Neural cell (in vitro differentiated cells): ENCODE results near the gene ZFYVE1. TPM values are rescaled to one million over a fixed set of nuclear protein-coding genes. Genes with fewer than 3 reads are reported as not detected.

ENCODE experiments used
- H2AFZ ChIP-seq: fragments of 200-600, 300-800 bp; sonication (generic), shearing (Covaris generic); 2 replicates; pipeline ENCODE4 v1.6.0; 2014; ENCODE audit warnings: low read depth, mild to moderate bottlenecking, antibody characterized with exemption, low read length, moderate library complexity
- H3F3A ChIP-seq: fragments of 200-600 bp; shearing (Covaris generic); 2 replicates; pipeline ENCODE4 v1.6.1; 2016; ENCODE audit warnings: mild to moderate bottlenecking, moderate library complexity, mixed read lengths, antibody characterized with exemption, low read length; ENCODE audit not compliant: insufficient read depth, poor library complexity, severe bottlenecking
- H3K27ac ChIP-seq: fragments of 200-600, 300-800 bp; sonication (generic), shearing (Covaris generic); 2 replicates; pipeline ENCODE4 v1.5.1; 2014; ENCODE audit warnings: mild to moderate bottlenecking, low read length, moderate library complexity
- H3K27me3 ChIP-seq: fragments of 300-800, 200-600 bp; sonication (generic), shearing (Covaris generic); 2 replicates; pipeline ENCODE4 v1.6.0; 2014; ENCODE audit warnings: mild to moderate bottlenecking, low read depth, low read length, moderate library complexity; ENCODE audit not compliant: insufficient read depth
- H3K36me3 ChIP-seq: fragments of 300-800, 200-600 bp; sonication (generic), shearing (Covaris generic); 2 replicates; pipeline ENCODE4 v1.5.1; 2014; ENCODE audit warnings: mild to moderate bottlenecking, antibody characterized with exemption, low read length, moderate library complexity; ENCODE audit not compliant: insufficient read depth
- H3K4me2 ChIP-seq: fragments of 300-800, 200-600 bp; sonication (generic), shearing (Covaris generic); 2 replicates; pipeline ENCODE4 v1.6.0; 2014; ENCODE audit warnings: mild to moderate bottlenecking, low read length
- H3K4me3 ChIP-seq: fragments of 300-800, 200-600 bp; sonication (generic), shearing (Covaris generic); 2 replicates; pipeline ENCODE4 v1.5.1; 2014; ENCODE audit warnings: mild to moderate bottlenecking, low read length, moderate library complexity
- H3K79me2 ChIP-seq: fragments of 200-600 bp; shearing (Covaris generic); replicated peaks from 2 replicates; pipeline ENCODE4 v1.6.0; 2014; ENCODE audit warnings: mild to moderate bottlenecking, low read length, moderate library complexity; ENCODE audit not compliant: insufficient read depth
- H3K9ac ChIP-seq: fragments of 300-800, 200-600 bp; sonication (generic), shearing (Covaris generic); 2 replicates; pipeline ENCODE4 v1.6.1; 2016; ENCODE audit warnings: mild to moderate bottlenecking, low read length, mixed read lengths
- H3K9me2 ChIP-seq: fragments of 200-600 bp; shearing (Covaris generic); 2 replicates; pipeline ENCODE4 v1.6.1; 2016; ENCODE audit warnings: mild to moderate bottlenecking, low read length, mixed read lengths; ENCODE audit not compliant: insufficient read depth
- H3K9me3 ChIP-seq: fragments of 200-600, 300-800 bp; sonication (generic), shearing (Covaris generic); 2 replicates; pipeline ENCODE4 v1.6.1; 2016; ENCODE audit warnings: mild to moderate bottlenecking, mixed run types, low read length, moderate library complexity, mixed read lengths
- H4K20me1 ChIP-seq: fragments of 200-600 bp; shearing (Covaris generic); 2 replicates; pipeline ENCODE4 v1.6.1; 2016; ENCODE audit warnings: mild to moderate bottlenecking, mixed run types; ENCODE audit not compliant: insufficient read depth
- EP300 ChIP-seq: fragments of 450-650 bp; conservative IDR thresholded peaks from 2 replicates; pipeline ENCODE4 v1.6.1; 2014; ENCODE audit warnings: antibody characterized with exemption, mild to moderate bottlenecking, moderate library complexity; ENCODE audit not compliant: poor library complexity, severe bottlenecking
- EZH2 ChIP-seq: fragments of 200-600, 300-800 bp; shearing (Covaris generic), sonication (generic); IDR thresholded peaks from 2 replicates; pipeline ENCODE4 v1.6.1; 2014; ENCODE audit warnings: antibody characterized with exemption, low read length, borderline replicate concordance, mild to moderate bottlenecking; ENCODE audit not compliant: insufficient read depth, poor library complexity, severe bottlenecking
- MXI1 ChIP-seq: fragments of 450-650 bp; conservative IDR thresholded peaks from 2 replicates; pipeline ENCODE4 v1.6.1; 2014; ENCODE audit warnings: antibody characterized with exemption, mild to moderate bottlenecking; ENCODE audit not compliant: poor library complexity, severe bottlenecking
- POLR2AphosphoS5 ChIP-seq: IDR thresholded peaks from 2 replicates; pipeline ENCODE4 v1.6.1; 2012
- RAD21 ChIP-seq: fragments of 450-650 bp; conservative IDR thresholded peaks from 2 replicates; pipeline ENCODE4 v1.6.1; 2014; ENCODE audit warnings: antibody characterized with exemption, mild to moderate bottlenecking, moderate library complexity
- SMC3 ChIP-seq: fragments of 450-650 bp; conservative IDR thresholded peaks from 2 replicates; pipeline ENCODE4 v1.6.1; 2014; ENCODE audit warnings: antibody characterized with exemption, mild to moderate bottlenecking, moderate library complexity; ENCODE audit not compliant: poor library complexity
- TAF1 ChIP-seq: IDR thresholded peaks from 2 replicates; pipeline ENCODE4 v1.6.1; 2012; ENCODE audit warnings: low read depth
- polyA plus RNA-seq: library from polyadenylated mRNA; depleted of rRNA; stranded (reverse); fragments of >200 nt; gene quantifications from 2 replicates; pipeline ENCODE4 v1.2.3, GENCODE V29; 2014
- TF ChIP-seq, protein P1 (sequence below): fragments of 450-650 bp; IDR thresholded peaks from 2 replicates; pipeline ENCODE4 v1.5.1; 2014; ENCODE audit warnings: antibody characterized with exemption, mild to moderate bottlenecking, moderate library complexity; ENCODE audit not compliant: poor library complexity, severe bottlenecking
- TF ChIP-seq, protein P2 (sequence below): IDR thresholded peaks from 2 replicates; pipeline ENCODE4 v1.6.1; 2012; ENCODE audit warnings: borderline replicate concordance

ZFYVE1 gene
- polyA plus RNA-seq, 1 donor from 2014 or later = 13.1 TPM

- peak within 1 kb of the TSS; percentile 96 for H3K4me2 ChIP-seq
- H3K9ac ChIP-seq = peak within 1 kb of the TSS; percentile 99
- no peaks in the 10 kb centered on the region for H3K36me3 ChIP-seq
- H3K27ac ChIP-seq = peak within 1 kb of the TSS; percentile 96
- peaks cover 43% of the 10 kb centered on the region for H3K79me2 ChIP-seq
- peaks cover 7% of the 10 kb centered on the region for H4K20me1 ChIP-seq
- H2AFZ ChIP-seq = peak within 1 kb of the TSS; percentile 84
- no peaks in the 10 kb centered on the region for H3K9me2 ChIP-seq
- H3K27me3 ChIP-seq = no peaks in the 10 kb centered on the region
- H3F3A ChIP-seq = peaks cover 12% of the 10 kb centered on the region
- peak; percentile 97 for TF ChIP-seq TAF1
- TF ChIP-seq MXI1 = peak; percentile 83
- TF ChIP-seq EP300 = peak; percentile 76
- TF ChIP-seq EZH2 = no peak
- TF ChIP-seq, protein P1, sequence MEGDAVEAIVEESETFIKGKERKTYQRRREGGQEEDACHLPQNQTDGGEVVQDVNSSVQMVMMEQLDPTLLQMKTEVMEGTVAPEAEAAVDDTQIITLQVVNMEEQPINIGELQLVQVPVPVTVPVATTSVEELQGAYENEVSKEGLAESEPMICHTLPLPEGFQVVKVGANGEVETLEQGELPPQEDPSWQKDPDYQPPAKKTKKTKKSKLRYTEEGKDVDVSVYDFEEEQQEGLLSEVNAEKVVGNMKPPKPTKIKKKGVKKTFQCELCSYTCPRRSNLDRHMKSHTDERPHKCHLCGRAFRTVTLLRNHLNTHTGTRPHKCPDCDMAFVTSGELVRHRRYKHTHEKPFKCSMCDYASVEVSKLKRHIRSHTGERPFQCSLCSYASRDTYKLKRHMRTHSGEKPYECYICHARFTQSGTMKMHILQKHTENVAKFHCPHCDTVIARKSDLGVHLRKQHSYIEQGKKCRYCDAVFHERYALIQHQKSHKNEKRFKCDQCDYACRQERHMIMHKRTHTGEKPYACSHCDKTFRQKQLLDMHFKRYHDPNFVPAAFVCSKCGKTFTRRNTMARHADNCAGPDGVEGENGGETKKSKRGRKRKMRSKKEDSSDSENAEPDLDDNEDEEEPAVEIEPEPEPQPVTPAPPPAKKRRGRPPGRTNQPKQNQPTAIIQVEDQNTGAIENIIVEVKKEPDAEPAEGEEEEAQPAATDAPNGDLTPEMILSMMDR = peak; percentile 27
- peak; percentile 99 for TF ChIP-seq POLR2AphosphoS5
- peak; percentile 17 for TF ChIP-seq RAD21
- TF ChIP-seq, protein P2, sequence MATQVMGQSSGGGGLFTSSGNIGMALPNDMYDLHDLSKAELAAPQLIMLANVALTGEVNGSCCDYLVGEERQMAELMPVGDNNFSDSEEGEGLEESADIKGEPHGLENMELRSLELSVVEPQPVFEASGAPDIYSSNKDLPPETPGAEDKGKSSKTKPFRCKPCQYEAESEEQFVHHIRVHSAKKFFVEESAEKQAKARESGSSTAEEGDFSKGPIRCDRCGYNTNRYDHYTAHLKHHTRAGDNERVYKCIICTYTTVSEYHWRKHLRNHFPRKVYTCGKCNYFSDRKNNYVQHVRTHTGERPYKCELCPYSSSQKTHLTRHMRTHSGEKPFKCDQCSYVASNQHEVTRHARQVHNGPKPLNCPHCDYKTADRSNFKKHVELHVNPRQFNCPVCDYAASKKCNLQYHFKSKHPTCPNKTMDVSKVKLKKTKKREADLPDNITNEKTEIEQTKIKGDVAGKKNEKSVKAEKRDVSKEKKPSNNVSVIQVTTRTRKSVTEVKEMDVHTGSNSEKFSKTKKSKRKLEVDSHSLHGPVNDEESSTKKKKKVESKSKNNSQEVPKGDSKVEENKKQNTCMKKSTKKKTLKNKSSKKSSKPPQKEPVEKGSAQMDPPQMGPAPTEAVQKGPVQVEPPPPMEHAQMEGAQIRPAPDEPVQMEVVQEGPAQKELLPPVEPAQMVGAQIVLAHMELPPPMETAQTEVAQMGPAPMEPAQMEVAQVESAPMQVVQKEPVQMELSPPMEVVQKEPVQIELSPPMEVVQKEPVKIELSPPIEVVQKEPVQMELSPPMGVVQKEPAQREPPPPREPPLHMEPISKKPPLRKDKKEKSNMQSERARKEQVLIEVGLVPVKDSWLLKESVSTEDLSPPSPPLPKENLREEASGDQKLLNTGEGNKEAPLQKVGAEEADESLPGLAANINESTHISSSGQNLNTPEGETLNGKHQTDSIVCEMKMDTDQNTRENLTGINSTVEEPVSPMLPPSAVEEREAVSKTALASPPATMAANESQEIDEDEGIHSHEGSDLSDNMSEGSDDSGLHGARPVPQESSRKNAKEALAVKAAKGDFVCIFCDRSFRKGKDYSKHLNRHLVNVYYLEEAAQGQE = peak; percentile 92
- peak; percentile 28 for TF ChIP-seq SMC3
- H3K9me3 ChIP-seq = no peaks in the 10 kb centered on the region
- peak within 1 kb of the TSS; percentile 99 for H3K4me3 ChIP-seq
These were observed 31.5 kb upstream of the ZFYVE1 start, which contains the start of gene RBM25 for GRCh38 chr14:73058224-73058921. Gene RBM25 (plus strand): TSS chr14:73058534. CDS start chr14:73071642, 13,108 bp downstream.

DNA sequence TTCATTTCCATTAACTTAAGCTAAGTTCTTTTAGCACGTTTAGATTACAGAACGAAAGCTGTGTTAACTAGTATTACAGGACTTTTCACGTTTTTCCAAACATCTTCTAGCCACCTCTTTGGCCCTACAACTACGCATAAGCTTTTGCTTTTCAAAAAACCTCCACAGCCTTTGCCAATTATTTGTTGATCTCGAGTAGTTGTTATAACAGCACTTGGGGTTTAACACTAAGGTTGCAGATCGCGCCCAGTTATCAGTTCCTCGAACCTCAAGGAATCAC, 31.0 kb upstream of the ZFYVE1 start:
- H3K27me3 ChIP-seq = no peaks in the 10 kb centered on the region
- peak overlapping the region; percentile 96 for H3K27ac ChIP-seq
- H4K20me1 ChIP-seq = peaks cover 7% of the 10 kb centered on the region
- peak overlapping the region; percentile 99 for H3K9ac ChIP-seq
- H3K4me3 ChIP-seq = peak overlapping the region; percentile 99
- H3K36me3 ChIP-seq = no peaks in the 10 kb centered on the region
- TF ChIP-seq RAD21 (no peak), MXI1 (no peak), EZH2 (no peak), TAF1 (no peak), POLR2AphosphoS5 (no peak), SMC3 (no peak), EP300 (no peak)
- TF ChIP-seq, protein P1 = no peak
- TF ChIP-seq, protein P2 = no peak
- peaks cover 12% of the 10 kb centered on the region for H3F3A ChIP-seq
- no peaks in the 10 kb centered on the region for H3K9me2 ChIP-seq
- H3K9me3 ChIP-seq = no peaks in the 10 kb centered on the region
- H3K4me2 ChIP-seq = peak overlapping the region; percentile 96
- H2AFZ ChIP-seq = peak overlapping the region; percentile 57
- peaks cover 40% of the 10 kb centered on the region for H3K79me2 ChIP-seq
